ENCODE results near the gene TRIM2. TPM values are rescaled to one million over a fixed set of nuclear protein-coding genes. Genes with fewer than 3 reads are reported as not detected.

Gene TRIM2
- total and polyA plus RNA-seq, 2 of the 8 experiments (the other 6 are each of a cell fraction or from before 2014, with no cell fraction given) = 34.0 to 59.8 TPM

GRCh38 chr4:153170407-153170806 is 33.8 kb upstream of the TRIM2 start:
- Histone ChIP-seq H3K14ac (ENCODE audit: insufficient read length) (no peak overlapping the region), H3K27ac (ENCODE audit: low read depth, low read length) (no peak overlapping the region), H3K79me2 (ENCODE audit: control insufficient read depth in 1 of 2, insufficient read depth in 2 of 2, low read length in 2 of 2) (no peaks in the 10 kb centered on the region), H2AK5ac (ENCODE audit: low read depth, low read length) (no peak overlapping the region), H3K4ac (replicated peaks; ENCODE audit: insufficient read length, low read depth, low read length) (no peak overlapping the region), H2BK15ac (ENCODE audit: low read length) (no peak overlapping the region), H3K23ac (ENCODE audit: insufficient read length) (no peak overlapping the region), H3K18ac (ENCODE audit: extremely low read depth, low read length) (no peak overlapping the region), H3K23me2 (ENCODE audit: low read depth, low read length) (no peaks in the 10 kb centered on the region), H4K91ac (replicated peaks; ENCODE audit: insufficient read length, low read length) (no peak overlapping the region), H4K8ac (ENCODE audit: extremely low read depth, insufficient read depth, low read length) (no peak overlapping the region), H3K27me3 (replicated peaks in 1 of 4; ENCODE audit: control insufficient read depth in 3 of 4, extremely low read depth in 1 of 4, insufficient read depth in 3 of 4, low read length in 3 of 4) (peaks cover 0 to 1% (median 0%) of the 10 kb centered on the region in 4 experiments; a peak in 2 of 7 replicates), H2BK5ac (ENCODE audit: low read depth, low read length) (no peak overlapping the region), H3K4me1 (replicated peaks in 1 of 4; ENCODE audit: control insufficient read depth in 3 of 4, insufficient read depth in 4 of 4, low read length in 3 of 4) (no peaks in the 10 kb centered on the region), H3K36me3 (ENCODE audit: control insufficient read depth in 2 of 4, insufficient read depth in 4 of 4, low read length in 3 of 4) (no peaks in the 10 kb centered on the region), H2BK20ac (ENCODE audit: low read length) (no peak overlapping the region), H2AFZ (ENCODE audit: low read length) (no peak overlapping the region), H3K4me3 (ENCODE audit: extremely low read depth in 1 of 4, insufficient read depth in 2 of 4, low read depth in 3 of 4, low read length in 4 of 4) (no peak overlapping the region), H3K56ac (replicated peaks; ENCODE audit: insufficient read length, low read depth, low read length) (no peak overlapping the region), H3K4me2 (ENCODE audit: insufficient read depth in 1 of 2, low read depth in 2 of 2, low read length in 2 of 2) (no peak overlapping the region), H3K79me1 (ENCODE audit: low read depth, low read length) (no peaks in the 10 kb centered on the region), H4K20me1 (replicated peaks in 1 of 2; ENCODE audit: control insufficient read depth in 1 of 2, insufficient read depth in 2 of 2, low read length in 2 of 2) (no peaks in the 10 kb centered on the region), H3K9me3 (ENCODE audit: insufficient read depth in 2 of 2, low read depth in 1 of 2, low read length in 1 of 2) (no peaks in the 10 kb centered on the region), H2BK12ac (ENCODE audit: low read depth, low read length) (no peak overlapping the region), H2BK120ac (replicated peaks; ENCODE audit: low read depth, low read length) (no peak overlapping the region), H4K5ac (ENCODE audit: insufficient read length, low read depth, low read length) (no peak overlapping the region), H3K9ac (replicated peaks in 1 of 4; ENCODE audit: extremely low read depth in 1 of 4, low read depth in 3 of 4, low read length in 3 of 4) (no peak overlapping the region)
- no peak for TF ChIP-seq RNF2 (IDR thresholded peaks at IDR 0.05; ENCODE audit: borderline replicate concordance, low read depth, low read length, missing control alignments, poor library complexity, severe bottlenecking)
- TF ChIP-seq ASH2L (IDR thresholded peaks at IDR 0.05; ENCODE audit: low read length) = no peak
- no peak for TF ChIP-seq ATF3 (IDR thresholded peaks at IDR 0.05; ENCODE audit: insufficient read depth, low read depth, low read length)
- TF ChIP-seq KDM5A (IDR thresholded peaks at IDR 0.05; ENCODE audit: low read length) = no peak
- no peak for TF ChIP-seq USF2 (IDR thresholded peaks at IDR 0.05; ENCODE audit: low read length)
- TF ChIP-seq CHD2 (IDR thresholded peaks at IDR 0.05; ENCODE audit: low read length) = no peak
- WGBS, 2 experiments (ENCODE audit: extremely low coverage in 1 of 2, insufficient coverage in 1 of 2, insufficient read length in 1 of 2, insufficient replicate concordance in 2 of 2, low coverage in 1 of 2, low lambda C conversion rate in 2 of 2, missing lambda C conversion rate in 1 of 2) = 80% methylated on average over 2 of the region's 2 CpGs; no CpG with 5 or more reads in 1 of the 2 experiments
- DNase-seq (ENCODE audit: low read depth in 1 of 2, low spot score in 2 of 2) (no peak), FAIRE-seq (no peak)
- CTCF ChIA-PET (ENCODE audit: partially characterized antibody) = interaction anchor here (0.7 to 1.6 kb wide), 8 partner anchors 9 to 67 kb away, joined by 3 to 8 read pairs (median 4); no protein-coding TSS in a partner anchor
- POLR2A ChIA-PET (ENCODE audit: partially characterized antibody) = interaction anchor here (1.1 kb wide), 1 partner anchor 18 kb away, joined by 3 read pairs; no protein-coding TSS in a partner anchor
